Measurements from ENCODE around the gene OLFM1. TPM values are rescaled to one million over a fixed set of nuclear protein-coding genes. Genes with fewer than 3 reads are reported as not detected.

Gene OLFM1
- total RNA-seq, 5 donors from 2014 or later (not counting 1 experiment from before 2014, with no cell fraction given) = 0.16 TPM; not detected in 4

DNA sequence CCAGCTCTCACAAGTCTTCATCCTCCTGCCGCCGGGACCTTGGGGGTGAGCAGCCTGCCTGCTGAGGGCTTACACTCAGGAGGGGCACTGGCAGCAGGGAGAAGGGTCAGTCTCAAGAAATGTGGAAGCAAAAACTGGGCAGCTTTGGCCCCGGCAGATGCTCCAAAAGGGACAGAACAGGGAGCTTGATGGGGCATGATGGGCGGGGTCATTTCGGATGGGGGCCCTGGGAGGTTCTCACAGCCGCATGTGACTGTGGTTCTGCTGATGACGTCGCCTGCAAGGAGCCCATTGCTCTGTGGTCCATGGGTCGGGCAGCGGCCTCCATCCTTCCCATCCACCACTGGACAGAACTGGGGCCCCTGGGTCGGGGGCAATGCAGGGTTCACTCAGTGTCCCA is 76.6 kb downstream of the OLFM1 start:
- no peak overlapping the region for H3K27ac Mint-ChIP-seq

DNA sequence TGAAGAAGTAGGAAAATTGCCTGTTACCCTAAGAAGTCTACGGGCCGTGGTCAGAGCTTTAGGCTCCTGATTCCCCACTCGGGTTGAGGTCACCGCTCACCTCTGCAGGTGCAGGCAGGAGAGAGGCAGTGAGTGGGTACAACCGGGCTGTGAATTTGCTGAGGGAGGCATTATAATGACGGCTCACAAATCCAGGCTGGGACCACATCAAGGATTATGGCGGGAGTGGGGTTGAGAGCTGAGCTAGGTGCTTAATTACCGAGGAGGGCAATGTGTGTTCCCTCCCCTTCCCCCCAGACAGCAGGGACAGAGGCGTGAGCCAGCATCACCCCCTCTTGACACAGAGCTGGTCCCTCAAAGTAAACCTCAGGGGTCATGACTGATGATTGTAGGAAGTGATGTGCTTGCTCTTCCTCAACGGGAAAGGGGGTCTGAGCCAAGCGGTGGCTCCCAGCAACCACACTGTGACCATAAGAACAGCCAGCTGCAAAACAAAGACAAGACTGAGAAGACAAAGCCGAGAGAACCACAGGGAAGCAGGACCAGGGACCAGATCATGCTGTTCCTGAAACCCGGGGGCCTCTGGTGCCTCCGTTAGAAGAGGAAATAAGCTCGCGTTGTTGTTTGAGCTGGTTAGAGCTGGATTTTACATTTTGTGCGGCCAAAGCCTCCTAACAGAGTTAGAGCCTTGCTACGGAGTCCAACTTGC is 77.7 kb downstream of the OLFM1 start:
- Mint-ChIP-seq H3K9me3 (no peaks in the 10 kb centered on the region), H3K4me1 (no peaks in the 10 kb centered on the region), H3K36me3 (no peaks in the 10 kb centered on the region), H3K27me3 (peaks cover 7 to 17% of the 10 kb centered on the region in 2 donors), H3K27ac (no peak overlapping the region), H3K4me3 (no peak overlapping the region)
- ATAC-seq (replicated peaks in 1 of 4) = no peak
- no peak overlapping the region for H3K27ac ChIP-seq (ENCODE audit: low read length)
- DNase-seq = no peak
- WGBS (ENCODE audit: insufficient coverage) = 77% methylated on average over 13 of the region's 18 CpGs
- ChIA-PET POLR2A (no interaction called here), CTCF (no interaction called here)
- no peaks in the 10 kb centered on the region for H3K9me3 ChIP-seq
- H3K4me1 ChIP-seq (ENCODE audit: control insufficient read depth in 1 of 2, extremely low read depth in 1 of 2, insufficient read depth in 2 of 2, low read length in 2 of 2) = no peaks in the 10 kb centered on the region
- no peak overlapping the region for H3K4me3 ChIP-seq (ENCODE audit: control insufficient read depth in 1 of 2, extremely low read depth in 1 of 2, low read length in 1 of 2)
- H3K27me3 ChIP-seq (replicated peaks in 1 of 2; ENCODE audit: control insufficient read depth in 2 of 2, extremely low read depth in 1 of 2, insufficient read depth in 2 of 2, low read length in 1 of 2) = peaks cover 0 to 16% of the 10 kb centered on the region in 2 experiments
- no peaks in the 10 kb centered on the region for H3K36me3 ChIP-seq (ENCODE audit: control insufficient read depth in 2 of 2, extremely low read depth in 1 of 2, insufficient read depth in 1 of 2, low read length in 1 of 2)

More for the DNA sequence above, 76.6 kb downstream of the OLFM1 start:
- ChIA-PET POLR2A (no interaction called here), CTCF (no interaction called here)
- WGBS (ENCODE audit: insufficient coverage) = 76% methylated on average over 10 of the region's 11 CpGs
- H3K36me3 Mint-ChIP-seq = no peaks in the 10 kb centered on the region
- H3K4me3 Mint-ChIP-seq = no peak overlapping the region
- H3K9me3 ChIP-seq = no peaks in the 10 kb centered on the region
- DNase-seq (no peak), ATAC-seq (replicated peaks in 1 of 4) (no peak)
- no peak overlapping the region for H3K4me3 ChIP-seq (ENCODE audit: control insufficient read depth in 1 of 2, extremely low read depth in 1 of 2, low read length in 1 of 2)
- H3K36me3 ChIP-seq (ENCODE audit: control insufficient read depth in 2 of 2, extremely low read depth in 1 of 2, insufficient read depth in 1 of 2, low read length in 1 of 2) = no peaks in the 10 kb centered on the region
- H3K4me1 ChIP-seq (ENCODE audit: control insufficient read depth in 1 of 2, extremely low read depth in 1 of 2, insufficient read depth in 2 of 2, low read length in 2 of 2) = no peaks in the 10 kb centered on the region
- H3K4me1 Mint-ChIP-seq = no peaks in the 10 kb centered on the region
- H3K27ac ChIP-seq (ENCODE audit: low read length) = no peak overlapping the region
- H3K27me3 Mint-ChIP-seq = peaks cover 7 to 23% of the 10 kb centered on the region in 2 donors
- no peaks in the 10 kb centered on the region for H3K9me3 Mint-ChIP-seq
- peaks cover 0 to 16% of the 10 kb centered on the region in 2 experiments for H3K27me3 ChIP-seq (replicated peaks in 1 of 2; ENCODE audit: control insufficient read depth in 2 of 2, extremely low read depth in 1 of 2, insufficient read depth in 2 of 2, low read length in 1 of 2)

DNA sequence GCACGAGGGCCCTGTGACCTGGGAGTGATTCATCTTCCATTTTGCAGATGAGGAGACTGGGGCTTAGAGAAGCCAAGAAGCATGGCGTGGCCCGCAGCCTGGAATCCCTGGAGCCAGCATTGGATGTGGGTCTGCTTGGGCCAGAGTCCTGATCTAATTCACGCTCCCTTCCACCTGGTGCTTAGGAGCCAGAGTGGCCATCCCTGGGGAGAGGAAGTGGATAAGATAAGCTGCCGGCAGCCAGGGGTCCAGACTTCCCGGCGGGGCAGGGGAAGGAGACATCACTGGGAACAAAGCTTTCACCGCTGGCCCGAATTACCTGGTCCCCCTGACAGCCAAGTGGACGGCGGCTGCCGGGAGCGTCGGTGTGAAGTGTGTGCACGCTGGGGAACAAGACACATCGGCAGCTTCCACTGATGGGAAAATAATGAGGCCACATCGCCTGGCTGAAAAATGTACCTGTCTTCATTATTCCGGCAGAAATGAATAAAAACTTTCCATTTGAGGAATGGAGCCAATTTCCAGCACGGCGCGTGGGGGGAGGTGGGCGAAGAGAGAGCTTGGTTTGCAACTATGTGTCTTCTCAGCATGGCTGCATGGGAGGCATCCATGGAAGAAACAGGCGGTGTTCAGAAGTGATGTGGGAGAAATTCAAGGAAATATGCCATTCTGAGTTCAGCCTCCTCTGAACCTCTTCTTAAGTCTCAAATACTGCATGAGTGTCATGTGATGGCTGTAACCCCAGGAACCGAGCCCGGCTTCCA is 78.5 kb downstream of the OLFM1 start:
- no peaks in the 10 kb centered on the region for H3K9me3 ChIP-seq

DNA sequence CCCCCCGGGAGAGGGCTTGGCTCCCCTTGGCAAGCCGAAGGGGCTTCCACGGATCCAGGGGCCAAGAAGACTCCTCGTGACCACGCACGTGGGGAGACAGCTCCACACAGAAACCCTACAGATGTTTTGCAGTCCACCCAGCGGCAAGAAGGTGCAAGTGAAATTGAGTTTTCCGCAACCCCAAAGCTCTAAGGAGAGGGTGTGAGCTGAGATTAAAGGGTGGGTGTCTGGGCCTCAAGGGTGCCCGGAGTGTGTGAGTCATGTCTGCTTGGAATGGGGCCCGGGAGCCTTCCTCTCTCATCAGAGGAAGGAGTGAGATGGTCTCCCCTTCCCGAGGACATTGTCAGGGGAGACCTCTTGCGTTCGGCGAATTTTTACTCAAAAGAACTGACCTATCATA is 79.1 kb downstream of the OLFM1 start:
- Mint-ChIP-seq H3K4me3 (no peak overlapping the region), H3K4me1 (no peaks in the 10 kb centered on the region), H3K36me3 (no peaks in the 10 kb centered on the region), H3K27me3 (peaks cover 0 to 7% of the 10 kb centered on the region in 2 donors), H3K9me3 (no peaks in the 10 kb centered on the region), H3K27ac (no peak overlapping the region)
- no peaks in the 10 kb centered on the region for H3K36me3 ChIP-seq (ENCODE audit: control insufficient read depth in 2 of 2, extremely low read depth in 1 of 2, insufficient read depth in 1 of 2, low read length in 1 of 2)
- H3K4me3 ChIP-seq (ENCODE audit: control insufficient read depth in 1 of 2, extremely low read depth in 1 of 2, low read length in 1 of 2) = no peak overlapping the region
- H3K4me1 ChIP-seq (ENCODE audit: control insufficient read depth in 1 of 2, extremely low read depth in 1 of 2, insufficient read depth in 2 of 2, low read length in 2 of 2) = no peaks in the 10 kb centered on the region
- H3K9me3 ChIP-seq = no peaks in the 10 kb centered on the region
- 72% methylated on average over 7 of the region's 14 CpGs for WGBS (ENCODE audit: insufficient coverage)
- H3K27me3 ChIP-seq (replicated peaks in 1 of 2; ENCODE audit: control insufficient read depth in 2 of 2, extremely low read depth in 1 of 2, insufficient read depth in 2 of 2, low read length in 1 of 2) = peaks cover 0 to 16% of the 10 kb centered on the region in 2 experiments
- ATAC-seq (replicated peaks in 1 of 4) (no peak), DNase-seq (no peak)
- POLR2A ChIA-PET = no interaction called here
- no peak overlapping the region for H3K27ac ChIP-seq (ENCODE audit: low read length)
- CTCF ChIA-PET = no interaction called here

More for the DNA sequence above, 78.5 kb downstream of the OLFM1 start:
- H3K27ac ChIP-seq (ENCODE audit: low read length) = no peak overlapping the region
- H3K27me3 ChIP-seq (replicated peaks in 1 of 2; ENCODE audit: control insufficient read depth in 2 of 2, extremely low read depth in 1 of 2, insufficient read depth in 2 of 2, low read length in 1 of 2) = peaks cover 0 to 16% of the 10 kb centered on the region in 2 experiments
- Mint-ChIP-seq H3K9me3 (no peaks in the 10 kb centered on the region), H3K4me1 (no peaks in the 10 kb centered on the region), H3K36me3 (no peaks in the 10 kb centered on the region), H3K27ac (no peak overlapping the region), H3K4me3 (no peak overlapping the region), H3K27me3 (peaks cover 2 to 10% of the 10 kb centered on the region in 2 donors)
- ChIA-PET POLR2A (no interaction called here), CTCF (no interaction called here)
- no peak overlapping the region for H3K4me3 ChIP-seq (ENCODE audit: control insufficient read depth in 1 of 2, extremely low read depth in 1 of 2, low read length in 1 of 2)
- ATAC-seq (replicated peaks in 1 of 4) (no peak), DNase-seq (no peak)
- H3K36me3 ChIP-seq (ENCODE audit: control insufficient read depth in 2 of 2, extremely low read depth in 1 of 2, insufficient read depth in 1 of 2, low read length in 1 of 2) = no peaks in the 10 kb centered on the region
- H3K4me1 ChIP-seq (ENCODE audit: control insufficient read depth in 1 of 2, extremely low read depth in 1 of 2, insufficient read depth in 2 of 2, low read length in 2 of 2) = no peaks in the 10 kb centered on the region
- 87% methylated on average over 17 of the region's 25 CpGs for WGBS (ENCODE audit: insufficient coverage)

DNA sequence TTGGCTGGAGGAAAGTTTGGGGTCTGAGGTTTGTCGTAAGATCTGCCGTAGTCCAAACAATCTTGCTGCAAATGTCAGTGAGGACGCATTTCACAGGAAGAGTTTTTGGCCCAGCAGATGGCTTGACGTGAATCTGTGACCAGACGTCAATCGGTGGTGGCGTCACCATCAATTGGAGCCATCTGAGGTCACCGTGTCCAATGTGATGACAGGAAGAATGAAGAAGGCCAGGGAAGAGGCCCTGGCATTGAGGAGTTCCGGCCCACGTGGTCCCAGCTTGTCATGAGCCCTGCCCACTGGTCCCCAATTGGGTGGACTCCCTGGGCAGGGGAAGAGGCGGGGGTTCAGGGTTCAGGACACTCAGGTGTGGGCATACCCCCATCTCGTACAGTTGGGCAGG is 79.9 kb downstream of the OLFM1 start:
- Histone ChIP-seq H3K4me3 (ENCODE audit: control insufficient read depth in 1 of 2, extremely low read depth in 1 of 2, low read length in 1 of 2) (no peak overlapping the region), H3K4me1 (ENCODE audit: control insufficient read depth in 1 of 2, extremely low read depth in 1 of 2, insufficient read depth in 2 of 2, low read length in 2 of 2) (no peaks in the 10 kb centered on the region), H3K9me3 (no peaks in the 10 kb centered on the region), H3K36me3 (ENCODE audit: control insufficient read depth in 2 of 2, extremely low read depth in 1 of 2, insufficient read depth in 1 of 2, low read length in 1 of 2) (no peaks in the 10 kb centered on the region), H3K27me3 (replicated peaks in 1 of 2; ENCODE audit: control insufficient read depth in 2 of 2, extremely low read depth in 1 of 2, insufficient read depth in 2 of 2, low read length in 1 of 2) (peaks cover 0 to 16% of the 10 kb centered on the region in 2 experiments), H3K27ac (ENCODE audit: low read length) (no peak overlapping the region)
- H3K27ac Mint-ChIP-seq = no peak overlapping the region
- ATAC-seq (replicated peaks in 1 of 4) = no peak
- 74% methylated on average over 9 of the region's 12 CpGs for WGBS (ENCODE audit: insufficient coverage)
- no peak for DNase-seq
- H3K4me1 Mint-ChIP-seq = no peaks in the 10 kb centered on the region
- ChIA-PET CTCF (no interaction called here), POLR2A (no interaction called here)
- peaks cover 0 to 7% of the 10 kb centered on the region in 2 donors for H3K27me3 Mint-ChIP-seq
- H3K9me3 Mint-ChIP-seq = no peaks in the 10 kb centered on the region
- H3K4me3 Mint-ChIP-seq = no peak overlapping the region
- no peaks in the 10 kb centered on the region for H3K36me3 Mint-ChIP-seq

DNA sequence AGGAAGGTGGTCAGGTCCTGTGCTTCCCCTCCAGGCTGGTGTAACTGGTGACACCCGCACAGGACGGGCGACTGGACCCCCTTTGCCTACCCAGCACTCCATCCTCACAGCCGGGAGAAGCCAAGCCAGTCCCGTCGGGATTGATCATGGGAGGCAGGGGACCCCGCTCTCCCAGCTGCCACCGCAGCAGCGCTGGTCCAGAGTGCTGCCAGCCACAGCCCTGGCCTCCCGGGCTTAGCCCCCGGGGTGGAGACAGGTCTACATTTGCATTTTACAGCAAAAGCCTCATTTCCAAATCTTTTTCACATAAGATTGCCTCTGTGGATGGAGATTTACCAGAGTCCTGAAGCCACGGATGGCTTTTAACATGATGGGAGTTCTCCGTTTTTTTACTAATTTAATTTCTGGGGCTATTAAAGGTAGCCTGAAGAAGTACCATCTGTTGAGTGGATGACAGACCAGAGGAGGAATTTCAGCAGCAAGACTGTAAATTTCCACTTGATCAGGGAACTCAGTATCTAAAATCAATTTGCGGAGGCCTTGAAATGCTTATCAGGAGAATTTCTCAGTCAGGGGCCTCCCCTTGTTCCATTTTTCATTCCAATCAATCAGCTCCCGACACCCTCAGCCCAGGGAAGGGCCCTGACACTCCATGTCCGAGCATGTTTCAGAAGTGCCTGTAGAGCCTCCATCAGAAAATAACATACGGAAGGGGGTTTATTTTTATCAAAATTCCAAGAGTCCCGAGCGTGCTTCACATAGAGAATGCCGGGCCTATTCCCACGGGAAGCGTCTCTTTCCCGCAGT is 80.6 kb downstream of the OLFM1 start:
- H3K27ac ChIP-seq (ENCODE audit: low read length) = no peak overlapping the region
- ATAC-seq (replicated peaks in 1 of 4) = no peak
- no peaks in the 10 kb centered on the region for H3K36me3 ChIP-seq (ENCODE audit: control insufficient read depth in 2 of 2, extremely low read depth in 1 of 2, insufficient read depth in 1 of 2, low read length in 1 of 2)
- Mint-ChIP-seq H3K9me3 (no peaks in the 10 kb centered on the region), H3K36me3 (no peaks in the 10 kb centered on the region), H3K4me1 (no peaks in the 10 kb centered on the region), H3K4me3 (no peak overlapping the region), H3K27ac (no peak overlapping the region), H3K27me3 (peaks cover 0 to 7% of the 10 kb centered on the region in 2 donors)
- no peak for DNase-seq
- ChIA-PET CTCF (no interaction called here), POLR2A (no interaction called here)
- H3K4me1 ChIP-seq (ENCODE audit: control insufficient read depth in 1 of 2, extremely low read depth in 1 of 2, insufficient read depth in 2 of 2, low read length in 2 of 2) = no peaks in the 10 kb centered on the region
- no peaks in the 10 kb centered on the region for H3K9me3 ChIP-seq
- peaks cover 0 to 16% of the 10 kb centered on the region in 2 experiments for H3K27me3 ChIP-seq (replicated peaks in 1 of 2; ENCODE audit: control insufficient read depth in 2 of 2, extremely low read depth in 1 of 2, insufficient read depth in 2 of 2, low read length in 1 of 2)
- WGBS (ENCODE audit: insufficient coverage) = 84% methylated on average over 18 of the region's 23 CpGs
- H3K4me3 ChIP-seq (ENCODE audit: control insufficient read depth in 1 of 2, extremely low read depth in 1 of 2, low read length in 1 of 2) = no peak overlapping the region
